RWPE2 (cell line): ENCODE results near the gene CSMD2.

Experiments
- ATAC-seq: fragments of 200-7000 bp; cut with Tn5 transposase; 3 replicates; pipeline ENCODE4 v1.9.1; 2021; ENCODE audit warnings: low read depth
- DNase-seq: peaks from one replicate; pipeline ENCODE4 v3.0.0-alpha.2; 2020; ENCODE audit warnings: low spot score
- H3K27ac ChIP-seq: fragments of 450-650 bp; 2 replicates; pipeline ENCODE4 v1.5.1; 2017; ENCODE audit warnings: mild to moderate bottlenecking; ENCODE audit not compliant: poor library complexity, severe bottlenecking
- H3K27me3 ChIP-seq: fragments of 250-450 bp; sonication (Bioruptor Pico); 2 replicates; pipeline ENCODE4 v1.5.1; 2021; ENCODE audit warnings: mild to moderate bottlenecking, moderate library complexity; ENCODE audit not compliant: insufficient read depth, poor library complexity, severe bottlenecking
- H3K36me3 ChIP-seq: fragments of 250-450 bp; sonication (Bioruptor Pico); 2 replicates; pipeline ENCODE4 v1.5.1; 2020; ENCODE audit warnings: low read depth, mild to moderate bottlenecking, moderate library complexity
- H3K4me1 ChIP-seq: fragments of 250-450 bp; sonication (Bioruptor Pico); 2 replicates; pipeline ENCODE4 v1.5.1; 2021; ENCODE audit warnings: mild to moderate bottlenecking, moderate library complexity; ENCODE audit not compliant: insufficient read depth, poor library complexity, severe bottlenecking
- H3K4me3 ChIP-seq: fragments of 250-450 bp; sonication (Bioruptor Pico); 2 replicates; pipeline ENCODE4 v1.5.1; 2021; ENCODE audit warnings: mild to moderate bottlenecking, moderate library complexity; ENCODE audit not compliant: severe bottlenecking
- H3K9me3 ChIP-seq: fragments of 250-450 bp; sonication (Bioruptor Pico); 2 replicates; pipeline ENCODE4 v1.5.1; 2021; ENCODE audit warnings: mild to moderate bottlenecking, moderate library complexity; ENCODE audit not compliant: severe bottlenecking
- CTCF ChIP-seq: fragments of 450-650 bp; IDR thresholded peaks from one replicate; pipeline ENCODE4 v1.5.1; 2017; ENCODE audit warnings: mild to moderate bottlenecking, moderate library complexity; ENCODE audit not compliant: poor library complexity, severe bottlenecking

CSMD2 gene

GRCh38 chr1:33993301-33993700 is 171.7 kb downstream of the CSMD2 start:
- TF ChIP-seq CTCF: no peak
- no peak for DNase-seq
- ATAC-seq: no peak
- Histone ChIP-seq H3K27me3 (peaks cover 4% of the 10 kb centered on the region), H3K4me1 (no peaks in the 10 kb centered on the region), H3K36me3 (no peaks in the 10 kb centered on the region), H3K27ac (no peak overlapping the region), H3K4me3 (no peak overlapping the region), H3K9me3 (no peaks in the 10 kb centered on the region)

GRCh38 chr1:33990281-33990680 is 174.7 kb downstream of the CSMD2 start:
- no peaks in the 10 kb centered on the region for H3K4me1 ChIP-seq
- no peak overlapping the region for H3K27ac ChIP-seq
- H3K4me3 ChIP-seq: no peak overlapping the region
- peaks cover 4% of the 10 kb centered on the region for H3K27me3 ChIP-seq
- no peaks in the 10 kb centered on the region for H3K9me3 ChIP-seq
- ATAC-seq (no peak), DNase-seq (no peak)
- TF ChIP-seq CTCF: no peak
- no peaks in the 10 kb centered on the region for H3K36me3 ChIP-seq

GRCh38 chr1:33988161-33988560 is 176.9 kb downstream of the CSMD2 start:
- Histone ChIP-seq H3K27ac (no peak overlapping the region), H3K36me3 (no peaks in the 10 kb centered on the region), H3K4me1 (no peaks in the 10 kb centered on the region), H3K9me3 (no peaks in the 10 kb centered on the region), H3K27me3 (peaks cover 4% of the 10 kb centered on the region), H3K4me3 (no peak overlapping the region)
- ATAC-seq (no peak), DNase-seq (no peak)
- TF ChIP-seq CTCF: no peak

GRCh38 chr1:33986390-33987095 is 178.5 kb downstream of the CSMD2 start:
- no peak for TF ChIP-seq CTCF
- peak; percentile 58; the same call in 2 of the 3 replicates for ATAC-seq
- H3K4me1 ChIP-seq: no peaks in the 10 kb centered on the region
- no peaks in the 10 kb centered on the region for H3K9me3 ChIP-seq
- DNase-seq: no peak
- H3K36me3 ChIP-seq: no peaks in the 10 kb centered on the region
- no peak overlapping the region for H3K4me3 ChIP-seq
- no peak overlapping the region for H3K27ac ChIP-seq
- peaks cover 4% of the 10 kb centered on the region for H3K27me3 ChIP-seq

- Histone ChIP-seq H3K36me3 (no peaks in the 10 kb centered on the region), H3K27ac (no peak overlapping the region), H3K4me3 (no peak overlapping the region), H3K27me3 (peaks cover 4% of the 10 kb centered on the region), H3K4me1 (no peaks in the 10 kb centered on the region), H3K9me3 (no peaks in the 10 kb centered on the region)
- TF ChIP-seq CTCF: no peak
- ATAC-seq (peak; percentile 69), DNase-seq (no peak)
Measured at GRCh38 chr1:33985656-33986055, 179.4 kb downstream of the CSMD2 start.
